Activated naive CD8-positive, alpha-beta T cell treated with anti-CD3 and anti-CD28 coated beads for 36 hours (primary cell): ENCODE results near the gene ATP6V0E1. TPM values are rescaled to one million over a fixed set of nuclear protein-coding genes. Genes with fewer than 3 reads are reported as not detected.
A peak's percentile ranks its signal among the peaks of the same experiment; 100 is the strongest.
"Not testable (repeated sequence)": the region's sequence is repeated elsewhere in the genome, so short reads cannot be mapped to it uniquely, and the experiment has no call there.

Experiments used
- DNase-seq: peaks from one replicate; pipeline ENCODE4 v3.0.0; 2021
- H3K27ac Mint-ChIP-seq: one replicate; pipeline ENCODE4 v1.8.0; 2022; ENCODE audit warnings: mild to moderate bottlenecking, moderate library complexity, mixed read lengths
- H3K27me3 Mint-ChIP-seq: one replicate; pipeline ENCODE4 v1.8.0; 2022; ENCODE audit warnings: mild to moderate bottlenecking, mixed read lengths
- H3K36me3 Mint-ChIP-seq: one replicate; pipeline ENCODE4 v1.8.0; 2021; ENCODE audit warnings: mild to moderate bottlenecking, mixed read lengths
- H3K4me1 Mint-ChIP-seq: one replicate; pipeline ENCODE4 v1.8.0; 2021; ENCODE audit warnings: mixed read lengths
- H3K4me3 Mint-ChIP-seq: one replicate; pipeline ENCODE4 v1.8.0; 2022; ENCODE audit warnings: mild to moderate bottlenecking, moderate library complexity, mixed read lengths
- H3K9me3 Mint-ChIP-seq: one replicate; pipeline ENCODE4 v1.8.0; 2022; ENCODE audit warnings: mixed read lengths
- total RNA-seq, 2 experiments: library from RNA; stranded (reverse); gene quantifications; one replicate each; pipeline ENCODE4 v1.2.3, GENCODE V29; 2021

ATP6V0E1 gene
- total RNA-seq, 2 experiments from 2014 or later, result 118 to 121 TPM

DNA sequence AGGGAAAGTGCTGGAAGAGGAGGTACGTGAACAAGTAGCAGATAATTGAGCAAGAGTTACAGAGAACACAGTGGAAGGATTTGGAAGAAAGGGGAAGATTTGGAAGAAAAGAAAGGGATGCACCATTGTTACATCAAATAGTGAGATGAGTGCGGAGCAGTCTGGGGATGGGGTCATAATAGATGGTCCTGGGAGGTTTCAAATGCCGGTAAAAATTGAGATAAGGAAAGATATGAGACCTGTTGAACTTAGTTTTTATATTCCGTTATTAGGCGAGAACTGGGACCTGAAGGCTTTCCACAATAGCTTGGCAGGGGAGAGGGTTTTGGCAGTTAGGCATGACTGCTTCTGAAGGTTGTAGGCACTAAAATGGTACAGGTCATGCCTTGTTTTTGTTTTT lies 20.9 kb downstream of the ATP6V0E1 start:
- no peak for DNase-seq
- H3K4me1 Mint-ChIP-seq, result peaks cover 67% of the 10 kb centered on the region
- H3K9me3 Mint-ChIP-seq, result no peaks in the 10 kb centered on the region
- H3K4me3 Mint-ChIP-seq, result no peak overlapping the region
- H3K36me3 Mint-ChIP-seq, result peaks cover 46% of the 10 kb centered on the region
- H3K27me3 Mint-ChIP-seq, result no peaks in the 10 kb centered on the region
- H3K27ac Mint-ChIP-seq, result no peak overlapping the region

DNA sequence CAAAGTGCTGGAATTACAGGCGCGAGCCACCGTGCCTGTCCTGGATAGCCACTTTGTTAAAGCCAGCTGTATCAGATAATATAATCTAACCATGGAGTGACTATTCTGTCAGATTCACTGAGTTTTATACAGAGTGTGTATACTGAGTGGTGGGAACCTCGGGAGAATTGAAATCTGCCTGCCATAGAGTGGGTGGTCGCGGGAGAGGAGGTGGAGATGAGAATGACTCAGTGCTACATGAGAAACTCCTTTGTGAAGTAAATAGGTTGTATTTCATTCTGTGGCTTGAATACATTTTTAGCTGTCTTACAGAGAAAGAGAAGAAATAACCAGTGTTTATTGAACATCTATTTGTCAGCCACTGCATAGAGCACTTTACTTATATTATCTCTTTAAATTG lies 26.4 kb downstream of the ATP6V0E1 start:
- peaks cover 23% of the 10 kb centered on the region for H3K36me3 Mint-ChIP-seq
- H3K4me1 Mint-ChIP-seq, result peaks cover 40% of the 10 kb centered on the region
- H3K27ac Mint-ChIP-seq, result peak overlapping the region; percentile 8
- peak; percentile 2 for DNase-seq
- H3K9me3 Mint-ChIP-seq, result no peaks in the 10 kb centered on the region
- H3K4me3 Mint-ChIP-seq, result no peak overlapping the region
- H3K27me3 Mint-ChIP-seq, result no peaks in the 10 kb centered on the region

DNA sequence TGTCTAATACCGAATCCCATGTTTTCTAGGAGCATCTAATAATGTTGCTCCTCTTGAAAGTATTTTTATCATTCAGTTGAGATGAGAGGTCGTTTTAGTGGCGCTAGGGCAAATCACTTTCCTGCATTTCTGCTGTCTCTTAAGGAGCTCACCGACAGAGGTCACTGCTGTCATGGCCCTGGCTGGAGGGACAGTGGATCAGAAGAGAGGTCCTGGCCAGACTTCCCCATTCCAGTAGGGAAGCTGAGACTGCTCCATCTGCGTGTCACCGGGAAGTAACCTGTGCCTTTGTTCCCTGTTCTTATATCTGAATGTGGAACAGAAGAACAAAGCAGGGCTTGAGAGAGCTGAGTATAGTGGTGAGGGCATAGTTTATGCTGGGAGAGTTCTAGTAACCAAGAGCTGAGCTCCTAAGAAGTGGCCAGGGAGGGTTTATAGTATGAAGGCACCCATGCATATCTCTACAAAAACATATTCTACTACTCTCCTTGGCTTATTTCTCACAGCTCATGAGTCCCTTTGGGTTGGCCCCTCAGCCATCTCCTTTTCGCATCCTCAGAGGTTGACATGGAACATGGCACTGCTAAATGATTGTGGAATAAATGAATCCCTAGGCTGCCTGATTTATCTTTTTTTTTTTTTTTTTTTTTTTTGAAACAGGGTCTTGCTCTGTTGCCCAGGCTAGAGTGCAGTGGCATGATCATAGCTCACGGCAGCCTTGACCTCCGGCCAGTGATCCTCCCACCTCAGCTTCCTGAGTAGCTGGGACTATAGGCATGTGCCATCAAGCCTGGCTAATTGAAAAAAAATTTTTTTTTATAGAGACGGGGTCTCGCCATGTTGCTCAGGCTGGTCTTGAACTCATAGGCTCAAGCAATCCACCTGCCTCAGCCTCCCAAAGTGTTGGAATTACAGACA lies 27.2 kb downstream of the ATP6V0E1 start:
- H3K4me1 Mint-ChIP-seq, result peaks cover 43% of the 10 kb centered on the region
- peak overlapping the region; percentile 31 for H3K27ac Mint-ChIP-seq
- no peaks in the 10 kb centered on the region for H3K27me3 Mint-ChIP-seq
- H3K36me3 Mint-ChIP-seq, result peaks cover 23% of the 10 kb centered on the region
- DNase-seq, result no peak
- H3K4me3 Mint-ChIP-seq, result no peak overlapping the region
- no peaks in the 10 kb centered on the region for H3K9me3 Mint-ChIP-seq

DNA sequence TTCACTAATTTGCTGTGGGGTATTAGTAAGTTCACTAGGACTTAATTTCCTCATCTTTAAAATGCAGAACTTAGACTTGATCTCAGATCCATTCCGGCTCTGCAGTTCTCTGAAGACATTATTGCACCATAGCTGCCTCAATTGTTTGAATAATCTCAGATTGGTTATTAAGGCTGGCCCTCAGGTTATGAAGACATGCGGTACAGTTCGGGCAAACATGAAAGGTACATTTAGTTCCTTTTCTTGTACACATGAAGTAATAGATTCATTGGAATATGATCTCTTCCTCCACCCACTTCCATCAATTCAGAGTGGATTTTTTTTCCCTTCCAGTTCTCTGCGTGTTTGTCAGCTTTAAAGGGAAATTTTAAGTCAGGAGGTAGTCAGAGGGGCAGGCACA lies 28.0 kb downstream of the ATP6V0E1 start:
- Mint-ChIP-seq H3K27ac (peak overlapping the region; percentile 28), H3K4me3 (no peak overlapping the region), H3K36me3 (peaks cover 21% of the 10 kb centered on the region), H3K4me1 (peaks cover 50% of the 10 kb centered on the region), H3K9me3 (no peaks in the 10 kb centered on the region), H3K27me3 (no peaks in the 10 kb centered on the region)
- no peak for DNase-seq

DNA sequence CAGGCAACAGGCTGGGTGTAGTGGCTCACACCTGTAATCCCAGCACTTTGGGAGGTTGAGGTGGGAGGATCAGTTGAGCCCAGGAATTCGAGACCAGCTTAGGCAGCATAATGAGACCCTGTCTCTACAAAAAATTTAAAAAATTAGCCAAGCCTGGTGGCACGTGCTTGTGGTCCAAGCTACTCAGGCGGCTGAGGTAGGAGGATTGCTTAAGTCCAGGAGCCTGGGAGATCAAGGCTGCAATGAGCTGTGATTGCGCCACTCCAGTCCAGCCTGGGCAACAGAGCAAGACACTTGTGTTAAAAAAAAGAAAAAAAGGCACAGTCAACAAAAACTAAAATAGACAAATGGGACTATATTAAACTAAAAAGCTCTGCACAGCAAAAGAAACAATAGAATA lies 29.3 kb downstream of the ATP6V0E1 start:
- Mint-ChIP-seq H3K27ac (no peak overlapping the region), H3K4me1 (peaks cover 50% of the 10 kb centered on the region), H3K36me3 (peaks cover 26% of the 10 kb centered on the region), H3K9me3 (no peaks in the 10 kb centered on the region), H3K4me3 (no peak overlapping the region), H3K27me3 (no peaks in the 10 kb centered on the region)
- DNase-seq, result no peak

DNA sequence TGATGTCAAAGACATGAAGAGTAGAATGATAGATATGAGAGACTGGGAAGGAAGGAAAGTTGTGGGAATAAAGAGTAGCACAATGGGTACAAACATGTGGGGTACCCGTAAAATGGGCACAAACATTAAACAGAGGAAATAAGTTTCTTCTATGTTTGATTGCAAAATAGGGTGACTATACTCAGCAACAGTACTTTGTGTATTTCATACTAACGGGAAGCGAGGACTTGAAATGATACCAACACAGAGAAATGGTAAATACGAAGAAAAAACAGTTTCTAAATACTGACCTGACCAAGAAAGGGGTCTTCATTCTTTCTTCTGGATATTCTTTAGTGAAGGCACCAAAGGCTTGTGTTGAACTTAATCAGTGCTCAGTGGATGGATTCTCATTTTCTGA lies 31.1 kb downstream of the ATP6V0E1 start:
- H3K4me3 Mint-ChIP-seq, result no peak overlapping the region
- no peak for DNase-seq
- H3K27ac Mint-ChIP-seq, result no peak overlapping the region
- H3K27me3 Mint-ChIP-seq, result no peaks in the 10 kb centered on the region
- peaks cover 29% of the 10 kb centered on the region for H3K36me3 Mint-ChIP-seq
- H3K9me3 Mint-ChIP-seq, result no peaks in the 10 kb centered on the region
- peaks cover 45% of the 10 kb centered on the region for H3K4me1 Mint-ChIP-seq

DNA sequence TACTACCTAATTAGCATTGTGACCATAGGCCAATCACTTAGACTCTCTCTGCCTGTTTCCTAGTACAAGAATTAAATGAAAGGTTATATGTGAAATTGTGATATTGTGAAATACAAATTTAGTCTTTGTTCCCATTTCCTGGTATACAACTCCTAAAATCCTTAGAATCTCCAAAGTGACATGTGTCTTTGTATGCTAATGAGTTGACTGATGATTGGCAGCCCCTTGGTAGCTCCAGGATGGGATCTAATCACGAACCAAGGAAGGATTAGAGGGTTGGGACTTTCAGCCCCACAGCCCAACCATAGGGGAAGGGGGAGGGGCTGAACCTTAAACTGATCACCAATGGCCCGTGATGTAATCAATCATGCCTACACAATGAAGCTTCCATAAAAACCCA lies 31.6 kb downstream of the ATP6V0E1 start:
- H3K4me1 Mint-ChIP-seq, result peaks cover 40% of the 10 kb centered on the region
- no peaks in the 10 kb centered on the region for H3K27me3 Mint-ChIP-seq
- H3K4me3 Mint-ChIP-seq, result no peak overlapping the region
- no peak for DNase-seq
- H3K27ac Mint-ChIP-seq, result peak overlapping the region; percentile 47
- peaks cover 33% of the 10 kb centered on the region for H3K36me3 Mint-ChIP-seq
- H3K9me3 Mint-ChIP-seq, result no peaks in the 10 kb centered on the region

DNA sequence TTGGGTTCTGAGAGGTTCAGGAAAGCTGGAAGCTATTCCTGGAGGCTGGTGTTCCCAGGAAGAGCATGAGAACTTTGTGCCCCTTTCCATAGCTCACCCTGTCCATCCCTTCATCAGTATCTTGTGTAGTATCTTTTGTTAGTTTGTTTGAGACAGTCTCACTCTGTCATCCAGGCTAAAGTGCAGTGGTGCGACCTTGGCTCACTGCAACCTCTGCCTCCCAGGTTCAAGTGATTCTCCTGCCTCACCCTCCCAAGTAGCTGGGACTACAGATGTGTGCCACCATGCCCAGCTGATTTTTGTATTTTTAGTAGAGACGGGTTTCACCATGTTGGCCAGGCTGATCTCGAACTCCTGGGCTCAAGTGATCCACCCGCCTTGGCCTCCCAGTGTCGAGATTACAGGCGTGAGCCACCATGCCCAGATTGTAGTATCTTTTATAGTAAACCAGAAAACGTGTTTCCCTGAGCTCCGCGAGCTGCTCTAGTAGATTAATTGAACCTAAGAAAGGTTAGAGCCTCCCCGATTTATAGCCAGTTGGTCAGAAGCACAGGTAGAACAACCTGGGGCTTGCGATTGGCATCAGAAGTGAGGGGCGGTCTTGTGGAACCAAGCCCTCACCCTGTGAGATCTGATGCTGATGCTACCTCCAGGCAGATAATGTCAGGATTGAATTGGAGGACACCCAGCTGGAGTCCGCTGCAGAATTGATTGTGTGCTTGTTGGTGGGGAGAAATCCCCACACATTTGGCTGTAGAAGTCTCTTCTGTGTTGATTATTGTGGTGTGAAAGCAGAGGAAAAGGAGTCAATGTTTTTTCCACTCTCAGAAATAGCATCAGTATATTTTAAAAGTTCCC lies 32.3 kb downstream of the ATP6V0E1 start:
- peak overlapping the region; percentile 47 for H3K27ac Mint-ChIP-seq
- H3K36me3 Mint-ChIP-seq, result peaks cover 38% of the 10 kb centered on the region
- DNase-seq, result no peak
- H3K27me3 Mint-ChIP-seq, result no peaks in the 10 kb centered on the region
- peaks cover 35% of the 10 kb centered on the region for H3K4me1 Mint-ChIP-seq
- no peaks in the 10 kb centered on the region for H3K9me3 Mint-ChIP-seq
- no peak overlapping the region for H3K4me3 Mint-ChIP-seq

DNA sequence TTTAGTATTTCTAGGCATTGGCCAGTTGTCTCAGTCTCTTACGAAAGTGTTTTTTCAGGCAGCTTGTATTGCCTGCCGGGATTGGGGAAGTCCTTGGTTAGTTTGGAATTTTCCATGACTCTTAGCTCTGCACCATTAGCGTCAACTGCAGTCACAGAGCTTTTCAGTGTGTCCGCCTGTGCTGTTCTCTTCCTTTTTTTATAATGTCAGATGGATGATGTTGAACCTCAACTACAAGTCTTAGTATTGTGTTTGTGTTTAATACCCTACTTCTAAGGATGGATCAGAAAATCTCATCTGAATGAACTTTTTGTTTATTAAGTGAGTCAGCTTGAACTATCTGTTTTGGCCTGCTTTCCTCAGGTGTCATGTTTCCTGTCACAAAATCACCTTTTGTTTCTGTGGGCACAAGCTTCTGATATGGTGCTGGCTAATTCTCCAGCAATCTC lies 33.1 kb downstream of the ATP6V0E1 start:
- Mint-ChIP-seq H3K27ac (peak overlapping the region; percentile 47), H3K4me1 (peaks cover 32% of the 10 kb centered on the region), H3K9me3 (no peaks in the 10 kb centered on the region), H3K36me3 (peaks cover 44% of the 10 kb centered on the region), H3K27me3 (no peaks in the 10 kb centered on the region), H3K4me3 (no peak overlapping the region)
- no peak for DNase-seq

DNA sequence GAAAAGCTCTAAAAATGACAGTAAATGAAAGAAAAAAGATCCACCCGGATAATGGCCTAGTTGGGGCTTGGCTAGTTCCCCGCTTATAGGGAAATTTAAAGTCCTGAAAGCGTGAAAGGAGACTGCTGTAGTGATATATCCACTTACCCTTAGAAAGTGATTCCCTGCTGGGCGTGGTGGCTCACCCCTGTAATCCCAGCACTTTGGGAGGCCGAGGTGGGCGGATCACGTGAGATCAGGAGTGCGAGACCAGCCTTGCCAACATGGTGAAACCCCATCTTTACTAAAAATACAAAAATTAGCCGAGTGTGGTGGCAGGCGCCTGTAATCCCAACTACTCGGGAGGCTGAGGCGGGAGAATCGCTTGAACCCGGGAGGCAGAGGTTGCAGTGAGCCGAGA lies 33.5 kb downstream of the ATP6V0E1 start:
- Mint-ChIP-seq H3K4me1 (peaks cover 30% of the 10 kb centered on the region), H3K27ac (peak overlapping the region; percentile 47), H3K36me3 (peaks cover 46% of the 10 kb centered on the region)
- H3K4me3 Mint-ChIP-seq, H3K9me3 Mint-ChIP-seq, DNase-seq, H3K27me3 Mint-ChIP-seq: not testable (repeated sequence)

DNA sequence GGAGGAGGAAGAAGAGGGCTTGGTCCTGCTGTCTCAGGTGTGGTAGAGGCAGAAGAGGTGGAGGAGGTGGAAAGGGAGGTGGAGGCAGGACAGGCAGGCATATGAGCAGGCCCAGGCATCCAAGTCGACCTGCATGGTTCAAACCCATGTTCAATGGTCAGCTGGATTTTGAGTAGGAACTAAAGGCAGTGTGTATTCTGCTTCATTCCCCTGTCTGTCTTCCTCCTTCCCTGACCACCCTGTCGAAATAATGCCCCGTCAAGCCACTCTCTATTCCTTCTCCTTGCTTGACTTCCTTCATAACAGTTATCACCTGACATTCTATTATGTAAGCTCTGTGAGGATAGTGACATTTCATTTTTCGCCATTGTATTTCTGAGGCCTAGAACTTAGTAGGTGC lies 34.8 kb downstream of the ATP6V0E1 start:
- no peak for DNase-seq
- Mint-ChIP-seq H3K4me1 (peaks cover 27% of the 10 kb centered on the region), H3K27me3 (no peaks in the 10 kb centered on the region), H3K27ac (no peak overlapping the region), H3K4me3 (no peak overlapping the region), H3K9me3 (no peaks in the 10 kb centered on the region), H3K36me3 (peaks cover 43% of the 10 kb centered on the region)

DNA sequence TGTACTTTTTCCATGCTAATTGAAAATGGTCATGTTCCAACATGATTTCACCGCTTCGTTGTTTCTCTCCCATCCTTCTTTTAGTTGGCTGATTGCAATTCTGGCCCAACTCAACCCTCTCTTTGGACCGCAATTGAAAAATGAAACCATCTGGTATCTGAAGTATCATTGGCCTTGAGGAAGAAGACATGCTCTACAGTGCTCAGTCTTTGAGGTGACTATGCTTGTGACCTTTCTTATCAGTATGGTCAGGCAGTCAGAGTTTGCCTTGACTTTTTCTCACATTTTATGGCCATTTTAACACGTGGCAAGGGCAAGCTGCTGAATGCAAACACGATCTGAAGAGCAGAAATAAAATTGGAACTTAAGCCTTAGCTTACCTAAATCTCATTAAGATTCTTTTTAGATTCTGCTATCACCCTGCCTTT lies 36.6 kb downstream of the ATP6V0E1 start:
- Mint-ChIP-seq H3K9me3 (no peaks in the 10 kb centered on the region), H3K36me3 (peaks cover 50% of the 10 kb centered on the region), H3K4me3 (no peak overlapping the region), H3K27me3 (no peaks in the 10 kb centered on the region), H3K27ac (no peak overlapping the region), H3K4me1 (peaks cover 25% of the 10 kb centered on the region)
- no peak for DNase-seq

DNA sequence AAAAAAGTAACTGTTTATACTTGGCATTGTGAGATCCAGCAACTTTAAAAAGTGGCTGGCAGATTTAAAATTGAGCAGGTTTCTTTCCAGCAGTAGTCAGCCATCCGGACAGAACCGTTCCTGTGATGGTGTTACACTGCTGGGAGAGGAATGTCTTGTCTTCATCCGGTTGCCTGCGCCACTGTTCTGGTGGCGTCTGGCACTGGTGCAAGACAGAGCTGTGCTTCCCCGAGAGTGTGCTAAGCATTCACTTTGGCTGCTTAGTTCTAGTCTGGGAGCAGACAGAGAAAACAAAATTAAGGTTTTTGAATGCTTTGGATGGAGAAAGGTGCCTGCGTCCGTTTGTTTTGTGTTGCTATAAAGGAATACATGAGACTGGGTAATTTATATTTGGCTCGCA lies 37.1 kb downstream of the ATP6V0E1 start:
- Mint-ChIP-seq H3K27ac (no peak overlapping the region), H3K4me3 (no peak overlapping the region), H3K4me1 (peaks cover 25% of the 10 kb centered on the region), H3K27me3 (no peaks in the 10 kb centered on the region), H3K9me3 (no peaks in the 10 kb centered on the region), H3K36me3 (peaks cover 53% of the 10 kb centered on the region)
- no peak for DNase-seq

DNA sequence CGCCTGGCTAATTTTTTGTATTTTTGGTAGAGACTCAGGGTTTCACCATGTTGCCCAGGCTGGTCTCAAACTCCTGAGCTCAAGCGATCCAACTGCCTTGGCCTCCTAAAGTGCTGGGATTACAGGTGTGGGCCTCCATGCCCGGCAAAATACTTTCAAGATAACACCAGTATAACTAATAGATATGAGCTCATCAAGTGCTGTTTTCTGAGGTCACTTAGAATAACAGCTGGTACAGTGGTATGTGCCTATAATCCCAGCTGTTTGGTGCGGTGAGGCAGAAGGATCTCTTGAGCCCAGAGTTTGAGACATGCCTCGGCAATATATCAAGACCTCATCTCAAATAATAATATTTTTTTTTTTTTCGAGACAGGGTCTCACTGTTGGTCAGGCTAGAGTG lies 42.1 kb downstream of the ATP6V0E1 start:
- Mint-ChIP-seq H3K36me3 (peaks cover 31% of the 10 kb centered on the region), H3K9me3 (no peaks in the 10 kb centered on the region), H3K4me1 (peaks cover 10% of the 10 kb centered on the region), H3K27me3 (no peaks in the 10 kb centered on the region), H3K4me3 (no peak overlapping the region), H3K27ac (peak overlapping the region; percentile 40)
- DNase-seq, result no peak

DNA sequence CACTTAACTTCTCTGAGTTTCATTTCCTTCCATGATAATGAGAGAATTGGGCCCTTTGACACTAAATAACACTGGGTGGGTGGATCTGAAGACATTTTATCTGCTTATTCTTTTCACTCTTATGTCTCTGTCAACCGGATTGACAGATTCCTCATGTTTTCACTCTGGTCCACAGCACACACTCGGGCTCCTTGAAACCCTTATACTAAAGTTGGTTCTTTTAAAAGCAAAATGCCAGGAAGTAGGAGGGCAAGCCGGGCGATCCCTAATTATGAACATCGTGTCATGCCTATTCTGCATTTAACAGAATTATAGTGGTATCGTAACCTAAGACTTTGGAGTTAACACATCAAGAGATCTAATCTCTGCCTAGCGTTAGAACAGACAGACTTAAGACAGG lies 44.3 kb downstream of the ATP6V0E1 start:
- H3K27me3 Mint-ChIP-seq, result no peaks in the 10 kb centered on the region
- no peak overlapping the region for H3K4me3 Mint-ChIP-seq
- peaks cover 8% of the 10 kb centered on the region for H3K4me1 Mint-ChIP-seq
- DNase-seq, result no peak
- no peaks in the 10 kb centered on the region for H3K9me3 Mint-ChIP-seq
- H3K27ac Mint-ChIP-seq, result peak overlapping the region; percentile 13
- peaks cover 20% of the 10 kb centered on the region for H3K36me3 Mint-ChIP-seq
